B cell (primary cell): ENCODE results near the gene CFAP90. TPM values are rescaled to one million over a fixed set of nuclear protein-coding genes. Genes with fewer than 3 reads are reported as not detected.

Experiments
- ATAC-seq: fragments of 200-7000 bp; cut with Tn5 transposase; one replicate; pipeline ENCODE4 v1.10.0; 2021; ENCODE audit warnings: low read depth, mild to moderate bottlenecking, moderate number of reproducible peaks, moderate library complexity
- CTCF ChIA-PET: fragments of 350-600 bp; sonication (Branson Sonifier 250); formaldehyde crosslinking; loops from one replicate; lab custom pipeline; 2021; ENCODE audit warnings: antibody characterized with exemption, inconsistent platforms; lab: Charles Lee
- POLR2A ChIA-PET: fragments of 350-600 bp; sonication (Branson Sonifier 250); formaldehyde crosslinking; loops from one replicate; lab custom pipeline; 2021; ENCODE audit warnings: antibody characterized with exemption; lab: Charles Lee
- DNase-seq: peaks from one replicate; pipeline ENCODE4 v3.0.0; 2013
- H2AFZ ChIP-seq: 2 replicates; pipeline ENCODE4 v1.6.1; 2012; ENCODE audit warnings: mild to moderate bottlenecking, low read depth, low read length; ENCODE audit not compliant: insufficient read depth, poor library complexity, severe bottlenecking
- H3K27ac ChIP-seq, 2 donors: 1 replicate in 1 of 2; 2 replicates in 1 of 2; pipeline ENCODE4 v1.5.1; 2012 to 2013; ENCODE audit warnings: low read length in 2 of 2, mild to moderate bottlenecking in 2 of 2, moderate library complexity in 1 of 2
- H3K27me3 ChIP-seq, 4 experiments: fragments of 200-600 bp in 1 of 4; sonication (generic) in 1 of 4; replicated peaks in 1 of 4; 1 replicate in 2 of 4; 2 replicates in 2 of 4; pipeline versions ENCODE4 v1.6.1 to v1.7.0; 2013 to 2016; ENCODE audit warnings: low read length in 3 of 4, mild to moderate bottlenecking in 2 of 4, mixed read lengths in 1 of 4, moderate library complexity in 1 of 4; ENCODE audit not compliant: insufficient read depth in 4 of 4, control insufficient read depth in 3 of 4; ENCODE audit errors: control extremely low read depth in 1 of 4
- H3K36me3 ChIP-seq, 2 experiments: replicated peaks in 1 of 2; 1 replicate in 1 of 2; 2 replicates in 1 of 2; pipeline versions ENCODE4 v1.6.1 to v1.7.1; 2013; ENCODE audit warnings: low read length in 1 of 2; ENCODE audit not compliant: insufficient read depth in 2 of 2, control insufficient read depth in 1 of 2; ENCODE audit errors: control extremely low read depth in 1 of 2, extremely low read depth in 1 of 2
- H3K4me1 ChIP-seq, 2 donors: fragments of 200-600 bp in 1 of 2; sonication (generic) in 1 of 2; 1 replicate in 1 of 2; 2 replicates in 1 of 2; pipeline versions ENCODE4 v1.5.1 to v1.6.1; 2013 to 2017; ENCODE audit warnings: low read length in 2 of 2; ENCODE audit not compliant: control insufficient read depth in 2 of 2, insufficient read depth in 2 of 2
- H3K4me2 ChIP-seq: replicated peaks from 2 replicates; pipeline ENCODE3; 2012; ENCODE audit warnings: mild to moderate bottlenecking, low read depth, low read length; ENCODE audit not compliant: poor library complexity, severe bottlenecking
- H3K4me3 ChIP-seq, 5 experiments: fragments of 200-600 bp in 1 of 5; sonication (generic) in 1 of 5; 1 replicate in 3 of 5; 2 replicates in 2 of 5; pipeline versions ENCODE4 v1.5.1 to v1.7.0; 2011 to 2016; ENCODE audit warnings: low read length in 4 of 5, mild to moderate bottlenecking in 4 of 5, low read depth in 2 of 5, control low read depth in 1 of 5, moderate library complexity in 1 of 5; ENCODE audit not compliant: insufficient read depth in 1 of 5; ENCODE audit errors: control extremely low read depth in 1 of 5, extremely low read depth in 1 of 5
- H3K79me2 ChIP-seq: fragments of 200-600 bp; sonication (generic); one replicate; pipeline ENCODE4 v1.6.0; 2016; ENCODE audit warnings: low read length; ENCODE audit not compliant: control insufficient read depth, insufficient read depth
- H3K9ac ChIP-seq: fragments of 200-600 bp; sonication (generic); 2 replicates; pipeline ENCODE4 v1.6.1; 2017; ENCODE audit warnings: mild to moderate bottlenecking, low read length, moderate library complexity
- H3K9me3 ChIP-seq, 3 donors: one replicate each; pipeline versions ENCODE4 v1.6.1 to v1.7.1; 2013; ENCODE audit warnings: low read length in 2 of 3; ENCODE audit not compliant: control insufficient read depth in 2 of 3, insufficient read depth in 1 of 3; ENCODE audit errors: control extremely low read depth in 1 of 3
- H4K20me1 ChIP-seq: 2 replicates; pipeline ENCODE4 v1.6.0; 2012; ENCODE audit warnings: mild to moderate bottlenecking, low read length; ENCODE audit not compliant: insufficient read depth, control insufficient read depth, poor library complexity, severe bottlenecking
- H3K27ac Mint-ChIP-seq: one replicate; pipeline ENCODE4 v1.8.0; 2021; ENCODE audit warnings: mixed read lengths
- H3K27me3 Mint-ChIP-seq: one replicate; pipeline ENCODE4 v1.8.0; 2021; ENCODE audit warnings: mixed read lengths
- H3K4me1 Mint-ChIP-seq: one replicate; pipeline ENCODE4 v1.8.0; 2021; ENCODE audit warnings: mixed read lengths
- H3K4me3 Mint-ChIP-seq: one replicate; pipeline ENCODE4 v1.8.0; 2021; ENCODE audit warnings: mixed read lengths
- H3K9me3 Mint-ChIP-seq: one replicate; pipeline ENCODE4 v1.8.0; 2022; ENCODE audit warnings: mixed read lengths; ENCODE audit not compliant: insufficient read depth
- CTCF ChIP-seq: fragments of 200-600 bp; IDR thresholded peaks from one replicate; pipeline ENCODE4 v1.8.0; 2022; ENCODE audit warnings: antibody characterized with exemption, mild to moderate bottlenecking
- EZH2 ChIP-seq: IDR thresholded peaks from 2 replicates; pipeline ENCODE4 v1.6.1; 2012; ENCODE audit warnings: borderline replicate concordance, low read depth, mild to moderate bottlenecking, moderate library complexity, low read length; ENCODE audit not compliant: insufficient read depth, poor library complexity, severe bottlenecking
- WGBS: methylation state at CpG from one replicate; pipeline ENCODE4 v1.1.5; 2013; ENCODE audit warnings: missing lambda C conversion rate; ENCODE audit not compliant: insufficient coverage; 5-methylcytosine and 5-hydroxymethylcytosine counted together
- intact Hi-C: fragments of 100-400 bp; cut with micrococcal nuclease; formaldehyde crosslinking; loops from one replicate; pipeline ENCODE4 v1.10.0; 2022
- polyA plus RNA-seq: library from polyadenylated mRNA; depleted of rRNA; stranded (reverse); fragments of >200 nt; gene quantifications from 2 replicates; pipeline ENCODE4 v1.2.3, GENCODE V29; 2012
- total RNA-seq, 2 donors: library from RNA; stranded (reverse); fragments of 120-200 nt in 1 of 2; gene quantifications; 1 replicate in 1 of 2; 2 replicates in 1 of 2; pipeline versions ENCODE4 v1.2.3 to v1.2.4, GENCODE V29; 2013 to 2022

Gene CFAP90
- total and polyA plus RNA-seq, 2 donors (not counting 1 experiment from before 2014, with no cell fraction given), result not detected

GRCh38 chr5:7837403-7837802 is 13.5 kb downstream of the CFAP90 start:
- peaks cover 0 to 9% (median 0%) of the 10 kb centered on the region in 4 experiments for H3K27me3 ChIP-seq
- DNase-seq (no peak), ATAC-seq (no peak)
- no peak overlapping the region for H3K9ac ChIP-seq
- TF ChIP-seq EZH2, result no peak
- TF ChIP-seq CTCF, result no peak
- no peaks in the 10 kb centered on the region for H3K79me2 ChIP-seq
- Mint-ChIP-seq H3K4me1 (no peaks in the 10 kb centered on the region), H3K27ac (no peak overlapping the region), H3K9me3 (peaks cover 2% of the 10 kb centered on the region), H3K4me3 (no peak overlapping the region), H3K27me3 (peaks cover 30% of the 10 kb centered on the region)
- WGBS, result 67% methylated on average over 1 of the region's 3 CpGs
- H3K27ac ChIP-seq, result no peak overlapping the region
- no peaks in the 10 kb centered on the region for H3K36me3 ChIP-seq
- ChIA-PET CTCF (no interaction called here), POLR2A (no interaction called here)
- no peak overlapping the region for H2AFZ ChIP-seq
- intact Hi-C loops, result no loop called here
- no peak overlapping the region for H3K4me2 ChIP-seq
- no peaks in the 10 kb centered on the region for H4K20me1 ChIP-seq
- H3K9me3 ChIP-seq, result no peaks in the 10 kb centered on the region
- no peaks in the 10 kb centered on the region for H3K4me1 ChIP-seq
- no peak overlapping the region for H3K4me3 ChIP-seq

DNA sequence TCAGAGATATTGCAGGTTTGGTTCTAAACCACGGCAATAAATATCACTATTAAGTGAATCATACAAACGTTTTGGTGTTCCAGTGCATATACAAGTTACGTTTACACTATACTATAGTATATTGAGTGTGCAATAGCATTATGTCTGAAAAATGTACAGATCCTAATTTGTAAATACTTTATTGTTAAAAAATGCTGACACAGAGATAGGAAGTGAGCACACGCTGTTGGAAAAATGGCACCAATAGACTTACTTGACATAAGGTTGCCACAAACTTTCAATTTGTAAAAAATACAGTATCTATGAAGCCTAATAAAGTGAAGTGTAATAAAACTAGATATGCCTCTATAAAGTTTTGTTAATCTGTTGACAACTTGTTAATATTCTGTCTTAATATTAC is 16.0 kb downstream of the CFAP90 start:
- H3K4me2 ChIP-seq, result no peak overlapping the region
- H4K20me1 ChIP-seq, result no peaks in the 10 kb centered on the region
- no peaks in the 10 kb centered on the region for H3K9me3 ChIP-seq
- Mint-ChIP-seq H3K4me1 (no peaks in the 10 kb centered on the region), H3K27me3 (peaks cover 20% of the 10 kb centered on the region), H3K9me3 (no peaks in the 10 kb centered on the region), H3K4me3 (no peak overlapping the region), H3K27ac (no peak overlapping the region)
- H3K27ac ChIP-seq, result no peak overlapping the region
- ChIA-PET POLR2A (no interaction called here), CTCF (interaction anchor here (0.5 kb wide), 1 partner anchor 17 kb away, joined by 6 read pairs; no protein-coding TSS in a partner anchor)
- TF ChIP-seq CTCF, result no peak
- no peak for TF ChIP-seq EZH2
- peaks cover 0 to 5% (median 0%) of the 10 kb centered on the region in 4 experiments for H3K27me3 ChIP-seq
- WGBS, result no CpG with 5 or more reads among the region's 4 CpGs
- H2AFZ ChIP-seq, result no peak overlapping the region
- no peaks in the 10 kb centered on the region for H3K36me3 ChIP-seq
- no peak for ATAC-seq
- no peak overlapping the region for H3K9ac ChIP-seq
- H3K79me2 ChIP-seq, result no peaks in the 10 kb centered on the region
- no peak overlapping the region for H3K4me3 ChIP-seq
- no peaks in the 10 kb centered on the region for H3K4me1 ChIP-seq
- intact Hi-C loops, result no loop called here
- no peak for DNase-seq
